Measurements from ENCODE around the gene NCAPH2. TPM values are rescaled to one million over a fixed set of nuclear protein-coding genes. Genes with fewer than 3 reads are reported as not detected.

The NCAPH2 gene
- total and polyA plus RNA-seq, 2 of the 8 experiments (the other 6 are each of a cell fraction or from before 2014, with no cell fraction given) = 62.2 to 81.6 TPM

GRCh38 chr22:50461536-50461935 is 46.5 kb upstream of the NCAPH2 start (continued):
- TF ChIP-seq RNF2 (IDR thresholded peaks at IDR 0.05; ENCODE audit: borderline replicate concordance, low read depth, low read length, missing control alignments, poor library complexity, severe bottlenecking) (no peak), SIRT6 (IDR thresholded peaks at IDR 0.05; ENCODE audit: low read length) (no peak), CBX8 (IDR thresholded peaks at IDR 0.05; ENCODE audit: borderline replicate concordance, low read depth, low read length) (no peak), CHD2 (IDR thresholded peaks at IDR 0.05; ENCODE audit: low read length) (no peak)

Data from H1 (cell line).